Left kidney (tissue), 2 donors: ENCODE data around the gene FOXA1. TPM values are rescaled to one million over a fixed set of nuclear protein-coding genes. Genes with fewer than 3 reads are reported as not detected.

Source experiments
- DNase-seq: peaks from one replicate; pipeline ENCODE4 v3.0.0-alpha.2; 2013
- polyA plus RNA-seq: library from polyadenylated mRNA; unstranded; fragments of 120-200 nt; gene quantifications from one replicate; pipeline ENCODE4 v1.2.1, GENCODE V29; 2013; ENCODE audit not compliant: insufficient read length

FOXA1 gene
- polyA plus RNA-seq, 1 donor: 3.2 TPM

GRCh38 chr14:37602605-37603453, 7.8 kb upstream of the FOXA1 start:
- DNase-seq: no peak

GRCh38 chr14:37601865-37602264, 6.8 kb upstream of the FOXA1 start:
- DNase-seq: no peak

- DNase-seq: no peak
Observed at GRCh38 chr14:37600880-37601741, 6.1 kb upstream of the FOXA1 start.

GRCh38 chr14:37599507-37600368, 4.7 kb upstream of the FOXA1 start:
- no peak for DNase-seq

- DNase-seq: no peak
Observed at GRCh38 chr14:37598747-37599506, 3.9 kb upstream of the FOXA1 start.

DNA sequence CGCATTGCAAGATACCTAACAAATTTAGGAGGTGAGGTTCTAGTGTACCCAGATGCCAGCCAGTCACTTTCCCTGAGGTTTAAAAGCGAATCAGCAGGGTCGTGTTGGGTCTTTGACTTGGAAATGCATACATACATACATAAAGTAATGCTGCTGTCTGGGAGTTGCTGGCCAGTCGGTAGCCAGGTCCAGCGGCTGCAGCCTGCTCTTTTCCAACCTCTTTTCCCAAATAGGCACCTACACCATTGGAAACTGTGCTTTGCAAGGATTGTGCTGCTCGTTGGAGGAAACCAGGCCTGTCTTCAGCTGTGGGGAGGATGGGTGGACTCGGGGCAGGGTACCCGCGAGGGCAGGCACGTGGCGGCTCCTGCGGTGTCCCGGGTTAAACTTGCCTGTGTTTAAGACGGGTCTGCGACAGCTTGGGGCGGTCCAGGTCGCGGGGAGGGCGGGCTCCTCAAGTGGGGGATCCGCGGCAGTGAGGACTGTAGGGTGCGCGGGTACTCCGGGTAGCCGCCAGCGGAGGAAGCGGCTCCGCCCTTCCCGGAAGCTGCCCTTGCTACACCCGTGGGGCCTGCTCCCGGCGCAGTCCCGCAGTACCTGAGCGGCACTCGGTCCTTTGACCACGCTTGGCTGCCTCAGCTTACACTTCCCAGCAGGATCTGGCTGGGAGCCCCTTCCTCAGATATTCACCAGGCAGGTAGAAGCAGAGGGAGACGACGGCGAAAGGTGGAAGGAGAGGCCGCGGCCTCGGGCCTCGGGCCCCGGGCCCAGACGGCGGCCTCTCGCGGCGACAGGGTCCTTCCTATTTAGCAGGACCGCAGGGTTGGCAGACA, 3.1 kb upstream of the FOXA1 start:
- DNase-seq: no peak

DNA sequence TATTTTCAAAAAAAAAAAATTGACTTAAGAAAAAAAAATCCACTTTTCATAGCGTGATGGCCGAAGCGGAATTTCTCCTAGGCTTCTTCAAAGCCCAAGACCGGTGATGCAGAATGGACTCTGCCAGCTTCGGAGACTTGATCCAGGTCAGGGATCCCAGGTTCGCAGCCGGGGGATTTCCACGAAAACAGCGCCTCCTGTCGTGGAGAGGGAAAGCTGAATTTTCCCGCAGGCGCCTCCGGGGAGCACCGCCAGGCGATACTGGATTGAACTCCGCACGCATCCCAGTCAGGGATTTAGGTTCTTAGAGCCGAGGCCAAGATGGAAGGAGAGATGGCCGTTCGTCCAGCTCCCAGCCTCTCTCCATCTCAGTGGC, 2.5 kb upstream of the FOXA1 start:
- DNase-seq: no peak

DNA sequence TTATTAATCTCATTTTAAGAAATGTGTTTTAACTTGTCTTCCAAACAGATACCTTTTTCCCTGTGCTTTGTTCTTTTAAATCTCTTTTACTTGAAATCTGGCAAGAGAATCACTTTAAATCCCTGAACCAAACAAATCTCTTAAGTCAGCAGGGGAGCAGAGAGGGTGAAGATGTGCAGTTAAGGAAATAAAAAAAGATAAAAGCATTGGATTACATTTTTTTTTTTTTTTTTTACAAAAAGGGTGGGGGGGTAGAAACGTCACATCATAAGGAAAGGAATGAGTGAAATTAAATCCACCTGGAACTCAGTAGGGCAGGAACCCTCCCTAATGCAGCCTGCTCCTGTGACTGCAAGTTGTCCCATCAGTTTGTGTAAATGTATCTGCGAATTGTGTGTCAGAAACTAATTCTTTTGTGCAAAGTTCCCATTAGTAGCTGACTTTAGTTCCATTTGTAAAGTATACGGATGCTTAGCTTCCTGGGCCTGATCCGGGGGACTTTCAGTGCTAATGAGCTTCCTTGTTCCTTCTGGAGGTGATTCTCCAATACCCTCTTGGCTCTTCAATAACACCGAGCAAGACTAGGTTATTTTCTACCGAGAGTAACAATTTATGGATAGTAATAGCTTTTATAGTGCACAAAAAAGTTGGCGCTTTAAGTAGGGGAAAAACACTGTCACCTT, 1.9 kb upstream of the FOXA1 start:
- DNase-seq: no peak

GRCh38 chr14:37595809-37596621, 966 bp upstream of the FOXA1 start:
- DNase-seq: no peak

GRCh38 chr14:37594238-37594970, 645 bp downstream of the FOXA1 start:
- DNase-seq: peak; percentile 94

DNA sequence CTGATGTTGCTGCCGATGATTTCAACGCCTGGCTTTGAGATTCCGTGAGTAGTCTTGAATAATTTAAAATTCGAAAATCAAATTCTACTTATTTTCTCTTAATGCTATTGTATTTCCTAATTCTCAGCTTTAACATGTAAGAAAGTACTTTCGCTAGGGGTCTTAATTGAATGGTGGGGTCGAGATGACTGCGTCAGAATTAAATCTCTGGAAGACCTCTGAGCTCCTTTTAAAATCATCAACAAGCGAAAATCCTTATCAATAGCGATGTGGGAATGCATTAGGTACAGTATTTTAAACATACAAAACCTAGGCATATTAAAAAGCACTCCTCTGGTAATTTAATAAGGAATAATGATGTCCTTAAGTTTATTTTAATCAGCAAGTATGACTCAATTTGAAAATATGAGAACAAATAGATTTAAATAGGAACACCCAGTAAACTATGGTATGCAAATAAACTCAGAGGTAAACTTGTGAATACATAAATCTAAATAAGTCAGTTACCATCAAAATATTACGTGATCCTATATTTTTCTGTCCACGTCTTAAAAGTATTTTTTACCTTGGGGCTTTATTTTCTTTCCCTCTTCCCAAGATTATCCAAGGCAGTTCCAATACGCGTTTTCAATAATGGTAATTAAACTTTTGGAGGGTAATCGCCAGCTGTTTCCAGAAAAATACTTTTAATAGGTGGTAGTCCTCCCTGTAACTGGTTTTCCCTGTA, 1.4 kb downstream of the FOXA1 start:
- DNase-seq: no peak

- no peak for DNase-seq
Observed at GRCh38 chr14:37592482-37593408, 2.3 kb downstream of the FOXA1 start.

DNA sequence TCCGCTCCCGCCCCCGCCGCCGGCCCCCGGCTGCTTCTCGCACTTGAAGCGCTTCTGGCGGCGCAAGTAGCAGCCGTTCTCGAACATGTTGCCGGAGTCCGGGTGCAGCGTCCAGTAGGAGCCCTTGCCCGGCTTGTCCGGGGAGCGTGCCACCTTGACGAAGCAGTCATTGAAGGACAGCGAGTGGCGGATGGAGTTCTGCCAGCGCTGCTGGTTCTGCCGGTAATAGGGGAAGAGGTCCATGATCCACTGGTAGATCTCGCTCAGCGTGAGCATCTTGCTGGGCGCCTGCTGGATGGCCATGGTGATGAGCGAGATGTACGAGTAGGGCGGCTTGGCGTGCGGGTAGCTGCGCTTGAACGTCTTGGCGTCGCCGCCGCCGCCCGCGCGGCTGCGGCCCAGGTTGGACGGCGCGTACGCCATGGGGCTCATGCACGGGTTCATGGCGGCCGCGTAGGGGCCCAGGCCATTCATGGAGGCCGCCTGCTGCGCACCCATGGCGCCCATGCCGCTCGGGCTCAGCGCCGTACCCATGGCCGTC, 3.0 kb downstream of the FOXA1 start:
- DNase-seq: no peak

GRCh38 chr14:37591311-37591940, 3.6 kb downstream of the FOXA1 start:
- no peak for DNase-seq

DNA sequence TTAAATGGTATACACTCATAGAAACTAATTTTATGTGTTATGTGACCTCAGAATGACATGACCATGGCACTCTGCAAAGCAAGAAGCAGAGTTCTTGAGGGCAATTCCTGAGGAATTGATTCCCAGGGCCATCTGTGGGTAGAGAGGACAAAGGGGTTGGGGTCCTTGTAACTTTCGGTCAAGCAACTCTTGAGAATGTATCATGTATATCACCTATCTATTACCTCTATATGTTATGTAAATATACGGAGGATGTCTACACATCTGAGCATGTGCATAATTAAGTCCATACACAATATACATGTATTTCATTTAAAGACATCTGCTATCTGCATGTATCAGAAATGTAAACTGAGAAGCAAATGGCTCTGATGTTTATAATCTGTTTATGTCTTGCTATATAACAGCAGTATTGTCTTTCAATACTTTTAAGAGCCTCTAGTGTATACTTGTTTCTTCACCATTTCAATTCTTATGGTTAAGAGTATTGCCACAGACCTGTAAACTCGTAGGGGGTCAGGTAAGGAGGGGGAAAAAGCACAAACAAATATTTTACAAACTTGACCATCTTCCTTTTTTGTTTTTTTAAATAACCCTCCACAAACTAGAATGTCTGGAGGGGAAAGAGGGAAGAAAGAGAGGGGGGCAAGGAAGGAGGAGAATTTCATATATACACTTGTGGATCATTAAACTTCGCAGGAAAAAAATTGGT, 4.5 kb downstream of the FOXA1 start:
- no peak for DNase-seq
